GM12878 (cell line): ENCODE measurements around the gene E2F7. TPM values are rescaled to one million over a fixed set of nuclear protein-coding genes. Genes with fewer than 3 reads are reported as not detected.

Experiments
- ATAC-seq: fragments of 200-7000 bp; cut with Tn5 transposase; 3 replicates; pipeline ENCODE4 v1.9.1; 2020; ENCODE audit warnings: mild to moderate bottlenecking, moderate library complexity
- BruUV-seq: library from RNA; stranded (reverse); fragments of 400-500 nt; replicated peaks from 2 replicates; lab custom pipeline; 2021; lab: Mats Ljungman, UMichigan
- CTCF ChIA-PET: fragments of 300-600 bp; sonication (Branson Sonifier 250); formaldehyde crosslinking; extraction: SDS; loops from one replicate; lab custom pipeline; 2021; ENCODE audit warnings: inconsistent platforms; lab: Yijun Ruan, JAX
- POLR2A ChIA-PET: fragments of 350-600 bp; formaldehyde crosslinking; extraction: SDS; loops from one replicate; lab custom pipeline; 2021; ENCODE audit warnings: inconsistent platforms; lab: Charles Lee
- RAD21 ChIA-PET: fragments of 300-600 bp; sonication (Branson Sonifier 250); formaldehyde crosslinking; loops from one replicate; lab custom pipeline; 2023; ENCODE audit warnings: antibody characterized with exemption; ENCODE audit not compliant: unreplicated experiment; lab: Charles Lee
- SMC1A ChIA-PET: fragments of 300-600 bp; sonication (Branson Sonifier 250); formaldehyde crosslinking; loops from one replicate; lab custom pipeline; 2023; ENCODE audit not compliant: unreplicated experiment, uncharacterized antibody; lab: Charles Lee
- DNase-seq: peaks from one replicate; pipeline ENCODE4 v3.0.0-alpha.2; 2011; ENCODE audit warnings: low read depth, low spot score
- FAIRE-seq: peaks from 3 replicates; lab custom pipeline; 2011; peaks lifted over from hg19 to GRCh38; lab: Jason Lieb, UNC
- H2AFZ ChIP-seq: 2 replicates; pipeline ENCODE4 v1.6.0; 2011; ENCODE audit warnings: low read depth, low read length, control low read depth; ENCODE audit not compliant: control insufficient read depth
- H3K27ac ChIP-seq: 2 replicates; pipeline ENCODE4 v1.5.1; 2011; ENCODE audit warnings: control low read depth; ENCODE audit not compliant: control insufficient read depth, insufficient read depth
- H3K27me3 ChIP-seq, 2 experiments: replicated peaks in 1 of 2; 2 replicates each; pipeline versions ENCODE4 v1.6.0 to v1.6.1; 2011; ENCODE audit warnings: low read length in 1 of 2; ENCODE audit not compliant: control insufficient read depth in 2 of 2, insufficient read depth in 2 of 2
- H3K36me3 ChIP-seq, 2 experiments: 2 replicates each; pipeline ENCODE4 v1.5.1; 2011; ENCODE audit warnings: low read length in 1 of 2; ENCODE audit not compliant: control insufficient read depth in 2 of 2, insufficient read depth in 2 of 2
- H3K4me1 ChIP-seq: 2 replicates; pipeline ENCODE4 v1.6.1; 2011; ENCODE audit warnings: mild to moderate bottlenecking, low read length, moderate library complexity, mixed read lengths; ENCODE audit not compliant: control insufficient read depth, insufficient read depth
- H3K4me2 ChIP-seq: 2 replicates; pipeline ENCODE4 v1.6.0; 2011; ENCODE audit warnings: control low read depth; ENCODE audit not compliant: control insufficient read depth, insufficient read depth
- H3K4me3 ChIP-seq: fragments of 200-600 bp; sonication (generic); 2 replicates; pipeline ENCODE4 v1.5.1; 2016
- H3K79me2 ChIP-seq: 2 replicates; pipeline ENCODE4 v1.6.0; 2011; ENCODE audit warnings: low read length; ENCODE audit not compliant: control insufficient read depth, insufficient read depth
- H3K9ac ChIP-seq: 2 replicates; pipeline ENCODE4 v1.8.0; 2011; ENCODE audit warnings: low read length, control low read depth, mixed read lengths; ENCODE audit not compliant: control insufficient read depth, insufficient read depth
- H3K9me3 ChIP-seq: replicated peaks from 3 replicates; pipeline ENCODE4 v1.5.1; 2011; ENCODE audit warnings: mild to moderate bottlenecking, low read length; ENCODE audit not compliant: control insufficient read depth, insufficient read depth
- H4K20me1 ChIP-seq: 2 replicates; pipeline ENCODE4 v1.6.0; 2011; ENCODE audit not compliant: control insufficient read depth, insufficient read depth
- CREM ChIP-seq: IDR thresholded peaks from 2 replicates; pipeline ENCODE4 v1.6.1; 2014; ENCODE audit warnings: antibody characterized with exemption, low read depth
- ESRRA ChIP-seq: IDR thresholded peaks from 2 replicates; pipeline ENCODE4 v1.6.1; 2012; ENCODE audit warnings: mild to moderate bottlenecking, low read length, improper control_type of control experiment
- MEF2A ChIP-seq: IDR thresholded peaks from 2 replicates; pipeline ENCODE4 v1.6.1; 2011; ENCODE audit warnings: low read depth, mild to moderate bottlenecking, low read length, moderate library complexity; ENCODE audit not compliant: insufficient read depth
- POLR2A ChIP-seq: IDR thresholded peaks from 2 replicates; pipeline ENCODE4 v1.6.1; 2011; ENCODE audit warnings: low read depth, mild to moderate bottlenecking, low read length
- SIX5 ChIP-seq: IDR thresholded peaks from 2 replicates; pipeline ENCODE4 v1.6.1; 2011; ENCODE audit warnings: mild to moderate bottlenecking, low read depth, low read length, moderate library complexity; ENCODE audit not compliant: severe bottlenecking
- SREBF2 ChIP-seq: IDR thresholded peaks from 2 replicates; pipeline ENCODE4 v1.6.1; 2012; ENCODE audit warnings: mild to moderate bottlenecking, low read length
- WRNIP1 ChIP-seq: IDR thresholded peaks from 2 replicates; pipeline ENCODE4 v1.6.1; 2011; ENCODE audit warnings: low read depth, low read length, improper control_type of control experiment, borderline replicate concordance
- YBX1 ChIP-seq: fragments of 450-650 bp; IDR thresholded peaks from 2 replicates; pipeline ENCODE4 v1.6.1; 2016; ENCODE audit warnings: antibody characterized with exemption
- ZNF274 ChIP-seq: IDR thresholded peaks from one replicate; pipeline ENCODE4 v1.8.0; 2011; ENCODE audit not compliant: insufficient read length, insufficient read depth
- WGBS: methylation state at CpG from one replicate; pipeline ENCODE4 v1.1.6; 2016; ENCODE audit warnings: low lambda C conversion rate; ENCODE audit not compliant: insufficient replicate concordance, insufficient coverage; ENCODE audit errors: missing lambda C conversion rate; 5-methylcytosine and 5-hydroxymethylcytosine counted together
- in situ Hi-C: fragments of 300-500 bp; cut with MboI; formaldehyde crosslinking; loops from 9 replicates; pipeline ENCODE4 v1.14.3; 2018; ENCODE audit warnings: mixed read lengths
- intact Hi-C: fragments of 100-400 bp; cut with micrococcal nuclease; formaldehyde crosslinking; loops from one replicate; pipeline ENCODE4 v1.14.2; 2022; ENCODE audit not compliant: unreplicated experiment
- polyA plus RNA-seq, 11 experiments: library from polyadenylated mRNA; depleted of rRNA in 4 of 11; unstranded in 6 of 11; stranded (reverse) in 5 of 11; fragments of >200 nt; fragmentation: Nextera tagmentation in 4 of 11; fragmentation: Illumina TruSeq in 1 of 11; extraction: Ambion mirVana in 4 of 11; extraction: Trizol in 1 of 11; gene quantifications; 1 replicate in 1 of 11; 2 replicates in 10 of 11; pipeline versions ENCODE4 v1.2.1 to v1.2.3, GENCODE V29; 2011 to 2016; ENCODE audit warnings: inconsistent platforms in 2 of 11, missing spikeins in 2 of 11, low read depth in 1 of 11
- total RNA-seq, 4 experiments: library from RNA; depleted of rRNA in 3 of 4; stranded (reverse); fragments of >200 nt in 3 of 4; fragmentation: Illumina TruSeq in 1 of 4; extraction: Trizol in 1 of 4; gene quantifications; 2 replicates each; pipeline versions ENCODE4 v1.2.1 to v1.2.3, GENCODE V29; 2013 to 2021
- TF ChIP-seq, protein P1 (sequence below), 3 experiments: IDR thresholded peaks in 2 of 3; conservative IDR thresholded peaks in 1 of 3; 2 replicates each; pipeline ENCODE4 v1.5.1; 2011; ENCODE audit warnings: low read depth in 3 of 3, low read length in 3 of 3, mild to moderate bottlenecking in 3 of 3, control low read depth in 2 of 3, moderate library complexity in 2 of 3, inconsistent platforms in 1 of 3, mixed read lengths in 1 of 3; ENCODE audit not compliant: control insufficient read depth in 2 of 3, insufficient read depth in 1 of 3; ENCODE audit errors: extremely low read depth in 1 of 3
- TF ChIP-seq, protein P2 (sequence below): fragments of 450-650 bp; IDR thresholded peaks from 2 replicates; pipeline ENCODE4 v1.6.1; 2016; ENCODE audit warnings: mild to moderate bottlenecking

Gene E2F7
- total and polyA plus RNA-seq, 10 of the 15 experiments (the other 5 are each of a cell fraction or from before 2014, with no cell fraction given): 5.6 to 32.1 (median 19.9) TPM

GRCh38 chr12:76998908-76999556, 66.3 kb downstream of the E2F7 start (continued):
- no peak for TF ChIP-seq WRNIP1

DNA sequence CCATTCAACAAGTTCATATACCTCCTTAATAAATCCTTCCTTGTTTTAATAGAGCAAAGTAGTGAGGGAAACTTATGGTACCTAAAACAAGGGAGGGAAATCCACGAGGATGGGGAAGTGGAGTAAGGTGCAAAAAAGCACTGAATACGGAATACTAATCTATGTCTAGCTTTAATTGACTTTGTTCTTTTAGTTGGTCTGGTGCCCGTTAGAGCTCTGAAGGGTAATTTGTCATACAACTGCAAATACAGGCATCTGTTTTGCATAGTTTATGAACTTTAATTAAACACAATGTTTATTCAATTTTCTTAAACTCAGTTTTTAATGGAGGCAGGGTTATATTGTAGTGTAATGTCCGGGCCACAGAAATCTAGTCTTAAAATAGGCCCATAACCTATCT, 67.0 kb downstream of the E2F7 start:
- CTCF ChIA-PET: interaction anchor here (0.6 to 2.5 kb wide), 2 partner anchors 12 kb away, joined by 4 to 9 read pairs; no protein-coding TSS in a partner anchor
- no peaks in the 10 kb centered on the region for H3K4me1 ChIP-seq
- WGBS: 9% methylated on average over 4 of the region's 4 CpGs
- H3K9me3 ChIP-seq: no peaks in the 10 kb centered on the region
- H4K20me1 ChIP-seq: no peaks in the 10 kb centered on the region
- intact Hi-C loops: no loop called here
- POLR2A ChIA-PET: no interaction called here
- no peak for DNase-seq
- H3K79me2 ChIP-seq: no peaks in the 10 kb centered on the region
- no peak overlapping the region for H3K4me2 ChIP-seq
- H3K27ac ChIP-seq: no peak overlapping the region
- SMC1A ChIA-PET: interaction anchor here (2.5 kb wide), 1 partner anchor 13 kb away, joined by 6 read pairs; no protein-coding TSS in a partner anchor
- no peak for ATAC-seq
- no peak for FAIRE-seq
- no peak overlapping the region for H2AFZ ChIP-seq
- in situ Hi-C loops: no loop called here
- no peak overlapping the region for H3K9ac ChIP-seq
- RAD21 ChIA-PET: no interaction called here
- BruUV-seq: no TSS peak
- no peaks in the 10 kb centered on the region for H3K36me3 ChIP-seq
- H3K4me3 ChIP-seq: no peak overlapping the region
- TF ChIP-seq YBX1: no peak
- H3K27me3 ChIP-seq: no peaks in the 10 kb centered on the region

- Histone ChIP-seq H3K4me3 (no peak overlapping the region), H3K79me2 (no peaks in the 10 kb centered on the region), H2AFZ (no peak overlapping the region), H3K4me2 (no peak overlapping the region), H4K20me1 (no peaks in the 10 kb centered on the region), H3K27me3 (no peaks in the 10 kb centered on the region; a peak in 1 of 4 replicates), H3K9me3 (no peaks in the 10 kb centered on the region), H3K9ac (no peak overlapping the region), H3K27ac (no peak overlapping the region), H3K36me3 (no peaks in the 10 kb centered on the region), H3K4me1 (no peaks in the 10 kb centered on the region)
- FAIRE-seq (no peak), ATAC-seq (no peak), DNase-seq (no peak)
- WGBS: 35% methylated on average over 4 of the region's 4 CpGs
- intact Hi-C loops: no loop called here
- in situ Hi-C loops: no loop called here
- ChIA-PET RAD21 (no interaction called here), CTCF (interaction anchor here (2.5 kb wide), 1 partner anchor 14 kb away, joined by 9 read pairs; no protein-coding TSS in a partner anchor), SMC1A (interaction anchor here (2.5 kb wide), 1 partner anchor 14 kb away, joined by 6 read pairs; no protein-coding TSS in a partner anchor), POLR2A (no interaction called here)
- no TSS peak for BruUV-seq
- no peak for TF ChIP-seq POLR2A
- TF ChIP-seq, protein P1, sequence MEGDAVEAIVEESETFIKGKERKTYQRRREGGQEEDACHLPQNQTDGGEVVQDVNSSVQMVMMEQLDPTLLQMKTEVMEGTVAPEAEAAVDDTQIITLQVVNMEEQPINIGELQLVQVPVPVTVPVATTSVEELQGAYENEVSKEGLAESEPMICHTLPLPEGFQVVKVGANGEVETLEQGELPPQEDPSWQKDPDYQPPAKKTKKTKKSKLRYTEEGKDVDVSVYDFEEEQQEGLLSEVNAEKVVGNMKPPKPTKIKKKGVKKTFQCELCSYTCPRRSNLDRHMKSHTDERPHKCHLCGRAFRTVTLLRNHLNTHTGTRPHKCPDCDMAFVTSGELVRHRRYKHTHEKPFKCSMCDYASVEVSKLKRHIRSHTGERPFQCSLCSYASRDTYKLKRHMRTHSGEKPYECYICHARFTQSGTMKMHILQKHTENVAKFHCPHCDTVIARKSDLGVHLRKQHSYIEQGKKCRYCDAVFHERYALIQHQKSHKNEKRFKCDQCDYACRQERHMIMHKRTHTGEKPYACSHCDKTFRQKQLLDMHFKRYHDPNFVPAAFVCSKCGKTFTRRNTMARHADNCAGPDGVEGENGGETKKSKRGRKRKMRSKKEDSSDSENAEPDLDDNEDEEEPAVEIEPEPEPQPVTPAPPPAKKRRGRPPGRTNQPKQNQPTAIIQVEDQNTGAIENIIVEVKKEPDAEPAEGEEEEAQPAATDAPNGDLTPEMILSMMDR (IDR thresholded peaks at IDR 0.05 in 2 of 3, conservative IDR thresholded peaks at IDR 0.05 in 1 of 3; ENCODE audit: control insufficient read depth in 2 of 3, extremely low read depth in 1 of 3, insufficient read depth in 1 of 3, low read depth in 3 of 3, low read length in 3 of 3): no peak
- no peak for TF ChIP-seq SIX5
- TF ChIP-seq SREBF2: no peak
- TF ChIP-seq CREM: no peak
- no peak for TF ChIP-seq YBX1
- no peak for TF ChIP-seq ZNF274
- no peak for TF ChIP-seq MEF2A
- TF ChIP-seq, protein P2, sequence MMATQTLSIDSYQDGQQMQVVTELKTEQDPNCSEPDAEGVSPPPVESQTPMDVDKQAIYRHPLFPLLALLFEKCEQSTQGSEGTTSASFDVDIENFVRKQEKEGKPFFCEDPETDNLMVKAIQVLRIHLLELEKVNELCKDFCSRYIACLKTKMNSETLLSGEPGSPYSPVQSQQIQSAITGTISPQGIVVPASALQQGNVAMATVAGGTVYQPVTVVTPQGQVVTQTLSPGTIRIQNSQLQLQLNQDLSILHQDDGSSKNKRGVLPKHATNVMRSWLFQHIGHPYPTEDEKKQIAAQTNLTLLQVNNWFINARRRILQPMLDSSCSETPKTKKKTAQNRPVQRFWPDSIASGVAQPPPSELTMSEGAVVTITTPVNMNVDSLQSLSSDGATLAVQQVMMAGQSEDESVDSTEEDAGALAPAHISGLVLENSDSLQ: no peak
- TF ChIP-seq ESRRA: no peak
Observed at GRCh38 chr12:76997011-76997780, 68.2 kb downstream of the E2F7 start.
